Measurements from ENCODE around the gene NR6A1. TPM values are rescaled to one million over a fixed set of nuclear protein-coding genes. Genes with fewer than 3 reads are reported as not detected.

Gene NR6A1
- total and polyA plus RNA-seq, 2 of the 13 experiments (the other 11 are each of a cell fraction or from before 2014, with no cell fraction given): 28.1 to 31.5 TPM

DNA sequence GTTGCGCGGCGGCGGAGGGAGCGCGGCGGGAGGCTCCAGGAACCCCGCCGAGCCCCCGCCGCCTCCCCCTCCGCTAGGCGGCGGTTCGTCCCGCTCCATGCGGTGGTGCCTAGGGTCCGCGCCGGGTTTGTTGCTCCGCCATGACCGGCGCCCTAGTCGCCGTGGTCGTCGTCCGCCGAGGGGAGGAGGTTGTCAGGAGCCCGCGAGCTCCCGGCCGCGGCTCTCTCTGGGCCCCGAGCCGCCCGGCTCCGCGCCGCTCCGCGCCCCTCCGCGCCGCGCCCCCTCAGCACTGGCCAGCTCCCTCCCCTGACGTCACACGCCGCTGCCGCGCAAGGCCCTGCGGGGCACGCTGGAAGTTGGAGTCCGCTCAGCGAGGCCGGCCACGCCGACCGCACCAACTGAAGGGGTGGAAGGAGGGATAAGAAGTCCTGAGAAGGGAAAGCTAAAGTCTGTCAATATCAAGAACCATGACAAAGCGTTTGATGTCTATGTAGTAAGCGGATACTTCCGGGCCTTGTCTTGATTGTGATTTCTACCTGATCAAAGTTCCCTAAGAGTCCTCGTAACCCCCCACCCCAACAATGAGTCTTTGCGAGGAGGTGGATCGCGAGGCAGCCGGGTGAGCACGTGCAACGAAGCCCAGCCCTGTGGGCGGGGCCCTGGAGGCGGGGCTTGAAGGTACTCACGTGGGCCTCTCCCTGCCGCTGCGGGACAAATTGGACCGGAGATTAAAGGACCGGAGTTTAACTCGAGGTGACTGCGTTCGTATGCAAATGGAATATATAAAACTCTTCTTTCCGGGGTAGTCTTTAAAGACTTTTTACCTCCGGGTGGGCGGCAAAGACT is at the start of gene NR6A1 (continued):
- TF ChIP-seq ZNF350 (CRISPR knock-in tag; IDR thresholded peaks at IDR 0.05; ENCODE audit: borderline replicate concordance, low read depth) (no peak), ZBTB8A (CRISPR knock-in tag; IDR thresholded peaks at IDR 0.05; ENCODE audit: borderline replicate concordance, low read depth) (no peak), ZNF550 (CRISPR knock-in tag; IDR thresholded peaks at IDR 0.05; ENCODE audit: borderline replicate concordance) (no peak), CEBPB (IDR thresholded peaks at IDR 0.05; ENCODE audit: borderline replicate concordance, low read depth, low read length) (no peak), FOXO4 (CRISPR knock-in tag; conservative IDR thresholded peaks at IDR 0.05) (no peak), FOXK1 (CRISPR knock-in tag; IDR thresholded peaks at IDR 0.05; ENCODE audit: borderline replicate concordance, low read depth) (peak; percentile 68; the same call in 1 of the 2 replicates), MTA1 (CRISPR knock-in tag; IDR thresholded peaks at IDR 0.05; ENCODE audit: borderline replicate concordance) (no peak; the same call in 1 of the 2 replicates), ZNF431 (CRISPR knock-in tag; IDR thresholded peaks at IDR 0.05; ENCODE audit: borderline replicate concordance, low read depth) (peak; percentile 61; the same call in 1 of the 2 replicates), TOPORS (CRISPR knock-in tag; IDR thresholded peaks at IDR 0.05) (no peak), PHF5A (CRISPR knock-in tag; IDR thresholded peaks at IDR 0.05; ENCODE audit: low read depth, unreplicated experiment) (no peak), ZBTB3 (CRISPR knock-in tag; IDR thresholded peaks at IDR 0.05; ENCODE audit: borderline replicate concordance, low read depth) (no peak), FOXA1 (IDR thresholded peaks at IDR 0.05) (no peak), FOXA1 (CRISPR knock-in tag; IDR thresholded peaks at IDR 0.05) (no peak), ZNF143 (CRISPR knock-in tag; IDR thresholded peaks at IDR 0.05) (peak; percentile 95), MAX (IDR thresholded peaks at IDR 0.05) (peak; percentile 93), POLR2A (IDR thresholded peaks at IDR 0.05; ENCODE audit: insufficient read depth in 1 of 2, low read depth in 2 of 2, low read length in 2 of 2) (peak; percentile 65 to 69), IRF1 (CRISPR knock-in tag; IDR thresholded peaks at IDR 0.05; ENCODE audit: low read depth) (no peak), MTF1 (CRISPR knock-in tag; IDR thresholded peaks at IDR 0.05) (no peak), MTF2 (CRISPR knock-in tag; IDR thresholded peaks at IDR 0.05; ENCODE audit: borderline replicate concordance) (no peak), ELF1 (CRISPR knock-in tag; IDR thresholded peaks at IDR 0.05) (peak; percentile 68), SALL2 (CRISPR knock-in tag; IDR thresholded peaks at IDR 0.05) (peak; percentile 40; the same call in 1 of the 2 replicates)
- TF ChIP-seq, protein P1, sequence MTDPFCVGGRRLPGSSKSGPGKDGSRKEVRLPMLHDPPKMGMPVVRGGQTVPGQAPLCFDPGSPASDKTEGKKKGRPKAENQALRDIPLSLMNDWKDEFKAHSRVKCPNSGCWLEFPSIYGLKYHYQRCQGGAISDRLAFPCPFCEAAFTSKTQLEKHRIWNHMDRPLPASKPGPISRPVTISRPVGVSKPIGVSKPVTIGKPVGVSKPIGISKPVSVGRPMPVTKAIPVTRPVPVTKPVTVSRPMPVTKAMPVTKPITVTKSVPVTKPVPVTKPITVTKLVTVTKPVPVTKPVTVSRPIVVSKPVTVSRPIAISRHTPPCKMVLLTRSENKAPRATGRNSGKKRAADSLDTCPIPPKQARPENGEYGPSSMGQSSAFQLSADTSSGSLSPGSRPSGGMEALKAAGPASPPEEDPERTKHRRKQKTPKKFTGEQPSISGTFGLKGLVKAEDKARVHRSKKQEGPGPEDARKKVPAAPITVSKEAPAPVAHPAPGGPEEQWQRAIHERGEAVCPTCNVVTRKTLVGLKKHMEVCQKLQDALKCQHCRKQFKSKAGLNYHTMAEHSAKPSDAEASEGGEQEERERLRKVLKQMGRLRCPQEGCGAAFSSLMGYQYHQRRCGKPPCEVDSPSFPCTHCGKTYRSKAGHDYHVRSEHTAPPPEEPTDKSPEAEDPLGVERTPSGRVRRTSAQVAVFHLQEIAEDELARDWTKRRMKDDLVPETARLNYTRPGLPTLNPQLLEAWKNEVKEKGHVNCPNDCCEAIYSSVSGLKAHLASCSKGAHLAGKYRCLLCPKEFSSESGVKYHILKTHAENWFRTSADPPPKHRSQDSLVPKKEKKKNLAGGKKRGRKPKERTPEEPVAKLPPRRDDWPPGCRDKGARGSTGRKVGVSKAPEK (CRISPR knock-in tag; IDR thresholded peaks at IDR 0.05; ENCODE audit: borderline replicate concordance): no peak
- TF ChIP-seq, protein P2, sequence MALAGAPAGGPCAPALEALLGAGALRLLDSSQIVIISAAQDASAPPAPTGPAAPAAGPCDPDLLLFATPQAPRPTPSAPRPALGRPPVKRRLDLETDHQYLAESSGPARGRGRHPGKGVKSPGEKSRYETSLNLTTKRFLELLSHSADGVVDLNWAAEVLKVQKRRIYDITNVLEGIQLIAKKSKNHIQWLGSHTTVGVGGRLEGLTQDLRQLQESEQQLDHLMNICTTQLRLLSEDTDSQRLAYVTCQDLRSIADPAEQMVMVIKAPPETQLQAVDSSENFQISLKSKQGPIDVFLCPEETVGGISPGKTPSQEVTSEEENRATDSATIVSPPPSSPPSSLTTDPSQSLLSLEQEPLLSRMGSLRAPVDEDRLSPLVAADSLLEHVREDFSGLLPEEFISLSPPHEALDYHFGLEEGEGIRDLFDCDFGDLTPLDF (CRISPR knock-in tag; IDR thresholded peaks at IDR 0.05): peak; percentile 63
